ENCODE measurements around the gene ADSS1.

GRCh38 chr14:104694991-104695659, 28.9 kb upstream of the ADSS1 start:
- TF ChIP-seq CTCF (optimal IDR thresholded peaks at IDR 0.05 in 1 of 3, IDR thresholded peaks at IDR 0.05 in 1 of 3, conservative IDR thresholded peaks at IDR 0.05 in 1 of 3; ENCODE audit: extremely low read depth in 1 of 3, insufficient read depth in 2 of 3, low read length in 3 of 3) (no peak), EZH2 (IDR thresholded peaks at IDR 0.05; ENCODE audit: low read length) (no peak)

Measured in keratinocyte (primary cell).